GM19397 (cell line): ENCODE measurements around the gene NFIX.

Source experiments
- ATAC-seq: cut with Tn5 transposase; IDR thresholded peaks from one replicate; pipeline ENCODE4 v1.9.1; 2021; ENCODE audit warnings: mild to moderate bottlenecking, moderate library complexity; ENCODE audit not compliant: unreplicated experiment

The NFIX gene

DNA sequence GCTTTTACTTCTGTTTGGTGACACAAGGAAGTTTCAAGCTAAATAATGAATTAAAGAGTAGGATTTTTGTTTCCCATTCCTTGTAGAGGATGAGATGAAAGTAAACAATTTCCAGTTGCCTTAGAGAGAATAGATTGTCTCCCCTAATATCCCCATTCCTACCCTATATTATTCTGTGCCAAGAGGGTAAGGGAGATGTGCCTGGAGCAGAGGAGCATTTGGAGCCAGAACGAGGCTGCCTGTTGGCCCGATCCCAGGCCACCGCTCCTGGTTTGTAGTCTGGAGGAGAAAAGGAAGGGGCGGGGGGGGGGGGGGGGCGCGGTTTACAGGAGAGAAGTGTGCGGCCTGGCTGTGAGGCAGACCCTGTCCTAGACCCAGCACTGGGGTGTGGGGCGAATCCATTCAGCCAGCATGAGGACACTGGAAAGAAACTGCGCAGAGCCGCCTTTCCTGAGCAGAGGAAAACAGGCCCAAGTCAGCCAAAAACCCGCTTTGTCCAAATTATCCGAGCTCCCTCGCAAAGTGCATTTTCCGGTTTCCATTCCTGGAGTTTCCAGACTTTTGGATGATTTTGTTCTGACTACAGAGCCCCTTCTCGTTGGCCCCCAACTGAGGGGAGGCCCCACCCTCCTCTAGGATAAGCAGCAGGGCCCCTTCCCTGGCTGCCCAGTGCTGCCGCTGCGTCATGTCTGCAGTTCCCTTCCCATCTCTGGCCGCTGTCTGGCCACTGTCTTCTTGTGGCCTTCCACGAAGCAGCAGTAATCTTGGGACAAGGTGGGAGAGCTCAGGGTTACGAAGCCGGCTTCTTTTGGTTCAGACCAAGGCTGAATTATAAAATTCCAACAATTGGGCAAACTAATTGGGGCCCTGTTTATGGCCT lies 23.0 kb downstream of the NFIX start:
- no peak for ATAC-seq

DNA sequence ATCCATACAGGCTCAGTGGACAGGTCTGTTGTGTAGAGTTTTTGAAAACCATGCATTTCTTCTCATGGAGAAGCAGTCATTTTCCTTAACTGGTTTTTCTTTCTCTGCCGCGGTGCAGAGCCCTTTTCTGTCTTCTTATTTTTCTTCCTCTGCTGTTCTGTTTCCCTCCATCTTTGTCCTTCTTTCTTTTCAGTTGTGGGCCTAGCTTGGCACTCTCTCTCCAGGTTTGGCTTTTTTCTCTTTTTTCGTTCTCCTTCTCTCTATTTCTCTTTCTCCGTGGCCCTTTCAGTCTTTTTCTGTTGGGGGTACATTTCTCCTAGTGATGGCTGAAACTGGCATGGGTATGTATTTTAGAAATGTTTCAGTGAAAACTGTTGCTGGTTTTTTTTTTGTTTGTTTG lies 24.1 kb downstream of the NFIX start:
- no peak for ATAC-seq

DNA sequence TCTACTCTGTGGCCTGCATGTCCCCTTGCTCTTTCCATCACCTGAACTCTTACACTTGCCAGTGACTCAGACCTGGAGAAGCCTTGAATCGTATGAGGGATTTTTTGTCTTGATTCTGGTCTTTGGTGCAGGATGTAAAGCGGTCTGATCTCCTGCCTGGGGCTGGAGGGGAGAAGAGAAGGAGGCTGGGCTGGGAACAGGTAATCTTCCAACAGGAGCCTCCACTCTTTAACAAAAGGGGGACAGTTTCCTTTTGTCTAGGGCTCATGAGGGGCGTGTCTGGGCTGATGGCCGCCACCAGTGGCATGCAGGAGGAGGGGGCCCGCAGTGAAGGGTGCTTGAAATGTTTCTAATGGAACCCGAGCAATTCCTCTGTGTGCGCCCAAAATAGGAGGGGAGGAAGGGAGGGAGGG lies 24.7 kb downstream of the NFIX start:
- no peak for ATAC-seq

DNA sequence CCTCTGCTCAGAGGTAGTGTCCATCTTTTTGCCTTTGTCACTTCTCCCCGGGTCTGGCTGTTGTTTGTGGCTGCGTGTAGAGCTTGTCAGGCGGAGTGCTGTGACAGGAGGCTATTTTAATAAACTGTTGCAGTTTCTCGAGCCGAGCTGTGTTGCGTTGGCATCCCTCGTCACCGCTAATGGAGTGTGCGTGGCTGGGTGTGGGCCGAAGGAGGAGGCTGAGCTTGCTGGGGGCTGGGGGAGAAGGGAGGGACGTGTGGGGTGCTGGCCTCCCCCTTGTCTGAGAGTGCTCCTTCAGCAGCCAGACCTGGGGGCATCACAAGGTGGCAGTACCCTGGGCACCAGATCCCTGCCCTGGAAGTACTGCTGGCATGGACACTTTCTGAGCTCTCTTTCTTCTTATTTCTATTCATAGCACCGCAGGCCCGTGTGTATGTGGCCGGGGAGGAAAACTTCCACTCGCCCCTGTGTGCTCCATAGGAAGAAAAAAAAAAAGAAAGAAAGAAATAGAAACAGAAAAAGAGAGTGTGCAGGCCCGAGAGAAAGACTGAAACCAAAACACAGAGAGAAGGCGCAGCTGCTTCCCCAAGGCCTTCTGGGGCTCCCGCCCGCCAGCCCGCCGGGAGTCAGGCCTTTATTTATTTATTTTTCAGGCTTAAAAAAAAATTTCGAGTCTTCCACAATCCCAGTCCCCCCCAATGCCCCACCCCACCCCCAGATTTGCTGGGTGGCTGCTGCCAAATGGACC lies 27.0 kb downstream of the NFIX start:
- no peak for ATAC-seq

DNA sequence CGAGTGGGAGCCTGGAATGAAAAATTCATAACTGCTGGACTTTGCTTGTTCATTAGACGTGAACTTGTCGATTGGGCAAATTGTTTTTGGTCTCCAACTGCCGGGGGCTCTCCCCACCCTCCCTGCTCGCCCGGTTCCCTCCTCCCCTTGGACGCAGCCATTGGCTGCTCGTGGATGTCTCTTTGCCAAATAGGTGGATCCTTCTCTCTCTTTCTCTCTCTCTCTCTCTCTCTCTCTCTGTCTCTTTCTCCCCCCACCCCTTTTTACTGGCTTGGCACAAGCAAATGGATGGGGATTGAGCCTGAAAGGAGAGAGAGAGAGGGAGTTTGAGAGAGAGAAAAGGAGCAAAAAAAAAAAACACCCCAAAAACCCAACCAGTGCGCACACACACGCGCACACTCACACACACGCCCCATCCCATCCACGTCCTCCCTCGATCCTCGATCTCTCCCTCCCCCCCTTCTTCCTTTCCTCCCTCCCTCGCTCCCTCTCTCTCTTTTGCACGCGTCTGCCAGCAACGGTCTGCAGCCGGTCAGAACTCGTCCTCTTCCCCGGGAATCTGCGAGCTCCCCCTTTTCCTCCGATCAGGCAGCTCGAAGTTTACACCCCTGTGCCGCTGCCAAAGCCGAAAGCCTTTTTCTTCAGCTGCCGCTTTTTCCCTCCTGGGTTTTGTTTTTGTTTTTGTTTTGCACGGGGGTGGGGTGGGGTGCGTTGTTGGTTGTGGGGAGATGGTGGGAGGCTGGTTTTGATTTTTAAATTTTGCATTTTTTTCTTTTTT lies 27.8 kb downstream of the NFIX start:
- no peak for ATAC-seq

DNA sequence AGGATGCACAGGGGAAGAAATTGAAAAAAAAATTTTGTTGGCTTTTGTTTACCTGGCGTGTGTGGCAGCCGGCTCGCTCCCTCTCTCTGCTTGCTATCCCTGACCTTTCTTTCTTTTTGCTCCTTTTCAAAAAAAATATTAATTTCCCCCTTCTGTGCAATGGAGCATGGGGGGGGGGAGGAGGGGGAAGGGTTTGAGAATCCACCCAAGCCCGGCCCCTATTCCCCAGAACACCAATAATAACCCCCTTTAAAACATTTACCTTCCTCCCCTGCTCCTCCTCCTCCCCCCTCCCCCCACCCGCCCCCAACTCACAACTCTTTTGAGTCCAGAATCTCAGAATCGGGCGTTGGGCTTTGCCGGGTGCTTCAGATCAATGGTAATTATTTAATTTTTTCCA lies 28.4 kb downstream of the NFIX start:
- ATAC-seq: no peak

DNA sequence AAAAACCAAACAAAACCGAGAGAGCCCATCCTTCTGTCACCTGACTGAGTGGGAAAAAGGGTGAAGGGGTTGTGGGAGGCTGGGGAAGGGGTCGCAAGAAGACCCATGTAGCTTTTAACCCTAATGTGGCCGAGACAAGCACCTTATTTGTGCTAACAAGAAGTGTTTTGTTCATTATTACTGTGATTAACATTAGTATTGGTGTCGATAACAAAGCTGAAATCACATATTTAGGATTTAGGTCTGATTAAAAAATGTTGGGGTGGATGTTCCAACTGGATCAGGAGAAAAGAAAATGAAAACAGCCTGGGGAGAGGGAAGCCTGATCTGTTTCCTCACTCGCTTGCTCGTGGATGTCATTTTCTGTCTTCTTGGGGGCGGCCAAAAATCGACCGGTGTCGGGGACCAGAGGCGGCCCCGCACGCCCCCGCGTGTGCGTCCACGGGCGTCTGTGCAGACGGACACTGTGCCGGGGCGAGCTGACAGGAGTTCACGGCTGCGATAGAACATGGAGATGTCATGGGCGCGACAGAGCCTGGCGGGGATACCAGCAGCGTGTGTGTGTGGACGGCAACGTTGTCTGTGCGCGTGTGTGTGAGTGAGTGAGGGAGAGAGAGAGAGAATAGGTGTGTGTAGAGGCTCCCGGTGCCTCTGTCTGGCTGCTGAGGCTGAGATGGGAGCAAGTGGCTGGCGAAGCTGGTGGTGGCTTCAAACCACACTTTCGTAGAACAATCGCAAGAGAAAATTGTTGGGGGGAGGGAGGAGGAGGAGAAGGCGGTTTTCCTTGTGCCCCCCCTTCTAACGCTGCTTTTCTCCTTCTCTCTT lies 29.1 kb downstream of the NFIX start:
- no peak for ATAC-seq

DNA sequence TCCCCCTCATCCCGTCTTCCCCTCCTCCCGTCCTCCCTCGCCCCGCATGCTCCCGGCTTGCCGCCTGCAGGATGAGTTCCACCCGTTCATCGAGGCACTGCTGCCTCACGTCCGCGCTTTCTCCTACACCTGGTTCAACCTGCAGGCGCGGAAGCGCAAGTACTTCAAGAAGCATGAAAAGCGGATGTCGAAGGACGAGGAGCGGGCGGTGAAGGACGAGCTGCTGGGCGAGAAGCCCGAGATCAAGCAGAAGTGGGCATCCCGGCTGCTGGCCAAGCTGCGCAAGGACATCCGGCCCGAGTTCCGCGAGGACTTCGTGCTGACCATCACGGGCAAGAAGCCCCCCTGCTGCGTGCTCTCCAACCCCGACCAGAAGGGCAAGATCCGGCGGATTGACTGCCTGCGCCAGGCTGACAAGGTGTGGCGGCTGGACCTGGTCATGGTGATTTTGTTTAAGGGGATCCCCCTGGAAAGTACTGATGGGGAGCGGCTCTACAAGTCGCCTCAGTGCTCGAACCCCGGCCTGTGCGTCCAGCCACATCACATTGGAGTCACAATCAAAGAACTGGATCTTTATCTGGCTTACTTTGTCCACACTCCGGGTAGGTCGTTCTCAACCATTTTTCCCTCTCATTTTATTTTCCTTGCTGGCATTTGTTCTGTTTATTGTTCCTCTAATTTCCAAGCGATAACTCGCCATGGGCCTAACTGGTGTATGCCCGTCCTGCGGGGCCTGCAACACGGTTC lies 29.8 kb downstream of the NFIX start:
- no peak for ATAC-seq

DNA sequence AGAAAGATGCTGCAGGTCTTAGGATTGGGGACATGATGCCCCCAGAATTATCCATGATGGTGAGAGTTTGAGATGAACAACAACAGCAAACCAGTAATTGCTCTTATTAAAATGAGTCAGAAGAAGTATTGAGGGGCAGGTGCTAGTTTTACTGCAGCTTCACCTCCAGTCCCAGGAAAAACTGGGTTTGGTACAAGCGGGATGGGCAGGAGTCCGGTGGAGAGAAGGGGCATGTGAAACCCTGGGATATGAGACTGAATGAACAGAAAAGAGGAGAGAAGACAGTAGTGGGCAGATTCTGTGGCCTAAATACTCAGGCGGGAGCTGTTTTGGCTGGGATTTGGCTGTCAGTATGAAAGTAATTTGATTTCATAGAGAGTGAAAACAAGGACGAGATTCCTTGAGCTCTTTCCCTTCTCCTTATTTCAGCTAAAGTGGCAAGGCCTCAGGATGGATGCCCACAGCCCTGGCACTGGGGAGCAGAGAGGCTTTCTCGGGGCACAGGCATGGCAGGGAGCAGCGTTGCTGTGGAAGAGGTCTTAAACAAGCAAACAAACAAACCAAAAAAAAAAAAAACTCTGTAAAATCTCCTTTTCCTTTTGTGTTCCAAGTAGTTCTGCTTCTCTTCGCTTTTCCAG lies 30.7 kb downstream of the NFIX start:
- no peak for ATAC-seq

DNA sequence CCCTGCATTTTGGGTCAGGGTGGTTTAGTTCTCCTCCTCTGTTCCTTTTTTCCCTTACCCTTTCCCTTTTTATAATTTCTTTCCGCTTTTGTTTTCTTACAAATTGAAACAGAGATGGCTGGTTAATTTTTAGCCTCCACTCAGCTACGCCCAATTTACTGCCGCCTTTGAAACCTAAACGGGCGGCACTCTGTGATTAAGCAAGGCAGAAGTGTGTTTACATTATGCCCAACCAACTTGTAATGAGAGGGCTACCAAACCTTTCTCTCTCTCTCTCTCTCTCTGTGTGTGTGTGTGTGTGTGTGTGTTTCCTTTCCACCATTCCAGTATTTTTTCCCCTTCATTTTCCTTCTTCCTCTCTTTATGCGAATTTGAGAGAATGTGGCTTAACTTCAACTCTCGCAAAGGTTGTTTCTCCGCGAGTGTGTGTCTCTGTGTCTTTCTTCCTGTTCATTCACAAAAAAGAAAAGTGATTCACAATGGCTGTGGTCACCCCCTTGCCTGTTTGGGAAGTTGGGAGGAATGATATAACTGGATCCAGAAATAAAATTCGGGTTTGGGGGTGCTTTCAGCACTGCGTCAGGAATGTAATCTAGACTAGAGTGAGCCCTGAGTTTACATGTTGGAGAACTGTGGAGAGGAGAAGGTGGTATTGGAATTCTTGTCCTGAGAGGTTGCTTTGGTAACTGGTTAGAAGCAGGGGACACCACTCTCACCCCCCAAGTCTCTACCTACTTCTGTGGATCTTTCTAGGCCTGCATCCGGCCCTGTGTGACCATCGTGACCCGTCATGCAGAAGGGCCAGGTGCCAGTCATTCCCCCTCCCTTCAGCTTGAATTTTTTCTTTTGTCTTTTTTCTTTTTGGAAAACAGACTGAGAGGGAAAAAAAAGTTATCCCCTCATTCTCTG lies 31.4 kb downstream of the NFIX start:
- ATAC-seq: no peak

DNA sequence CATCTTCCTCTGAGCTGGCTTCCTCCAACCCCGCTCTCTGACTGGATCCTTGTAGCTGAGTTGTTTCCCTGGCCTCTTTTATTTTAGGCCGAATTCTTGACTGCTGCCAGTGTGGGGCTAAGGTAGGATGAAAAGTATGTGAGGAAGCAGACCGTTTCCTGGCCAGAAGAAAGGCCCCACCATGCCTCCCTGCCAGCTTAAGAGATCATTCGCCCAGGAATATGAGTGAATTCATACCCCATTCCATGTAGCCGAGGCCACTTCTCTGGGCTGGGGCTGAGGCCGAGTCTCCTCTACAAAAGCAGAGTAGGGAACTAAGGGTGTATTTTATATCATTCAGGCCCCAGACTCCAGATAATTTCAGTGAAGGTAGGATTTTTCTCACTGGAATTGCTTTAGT lies 32.3 kb downstream of the NFIX start:
- no peak for ATAC-seq

DNA sequence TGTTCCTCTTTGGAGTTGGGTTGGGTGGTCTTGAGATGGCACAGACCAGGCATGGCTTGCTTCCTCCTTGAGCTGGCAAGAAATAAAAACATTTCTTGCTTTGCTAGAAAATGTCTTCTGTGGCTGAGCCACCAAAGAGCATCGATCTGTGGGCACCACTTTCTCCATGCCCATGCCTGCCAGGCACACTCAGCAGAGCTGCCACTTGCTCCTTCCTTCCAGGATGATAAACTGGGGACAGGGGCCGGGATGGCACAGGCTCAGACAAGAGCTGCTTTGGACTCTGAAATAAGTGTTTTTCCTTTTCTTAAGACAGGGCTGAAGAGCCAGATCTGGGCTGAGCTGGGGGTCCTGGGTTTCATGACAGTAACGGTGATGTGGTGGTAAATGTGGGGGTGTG lies 32.8 kb downstream of the NFIX start:
- no peak for ATAC-seq

DNA sequence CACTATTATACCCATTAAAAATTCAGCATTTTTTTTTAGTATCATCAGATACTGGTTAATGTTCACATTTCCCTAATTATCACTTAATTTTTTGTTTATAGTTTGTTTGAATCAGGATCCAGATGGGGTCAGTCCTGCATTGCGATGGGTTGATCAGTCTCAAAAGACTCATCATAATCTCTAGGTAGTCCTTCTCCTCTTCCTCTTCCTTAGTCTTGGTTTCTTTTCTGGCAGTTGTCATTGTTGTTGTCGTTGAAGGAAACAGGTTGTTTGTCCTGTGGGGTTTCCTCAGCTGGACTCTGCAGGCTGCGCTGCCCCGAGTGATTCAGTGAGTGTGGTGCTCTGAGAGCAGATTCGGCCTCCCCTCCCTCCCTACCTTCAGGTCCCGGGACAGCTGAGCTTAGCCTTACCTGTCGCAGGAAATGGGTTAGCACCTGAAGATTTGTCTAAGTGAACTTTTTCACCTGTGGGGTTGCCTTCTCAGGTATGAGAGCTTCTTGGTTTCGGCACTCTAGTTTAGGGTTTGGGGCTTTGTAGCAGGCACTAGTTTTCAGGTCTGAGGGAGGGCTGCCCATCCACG lies 34.1 kb downstream of the NFIX start:
- no peak for ATAC-seq

DNA sequence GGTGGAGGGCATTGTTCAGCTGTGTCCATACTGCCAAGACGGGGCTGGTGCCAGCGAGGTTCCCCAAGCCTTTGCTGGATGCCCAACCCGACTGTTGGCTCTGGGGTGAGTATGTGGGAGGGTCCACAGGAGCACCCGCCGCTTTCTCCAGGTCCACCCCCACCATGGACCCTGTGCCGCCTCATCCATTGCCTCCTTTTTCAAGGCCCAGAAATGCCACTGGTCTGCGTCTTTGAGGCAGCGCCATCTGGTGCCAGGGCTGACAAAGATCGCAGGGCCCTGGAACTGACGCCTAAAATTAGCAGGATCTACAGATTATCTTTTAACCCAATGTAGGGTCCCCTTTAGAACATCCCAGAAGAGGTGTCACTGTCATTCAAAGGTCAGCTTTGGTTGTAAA lies 34.6 kb downstream of the NFIX start:
- no peak for ATAC-seq

DNA sequence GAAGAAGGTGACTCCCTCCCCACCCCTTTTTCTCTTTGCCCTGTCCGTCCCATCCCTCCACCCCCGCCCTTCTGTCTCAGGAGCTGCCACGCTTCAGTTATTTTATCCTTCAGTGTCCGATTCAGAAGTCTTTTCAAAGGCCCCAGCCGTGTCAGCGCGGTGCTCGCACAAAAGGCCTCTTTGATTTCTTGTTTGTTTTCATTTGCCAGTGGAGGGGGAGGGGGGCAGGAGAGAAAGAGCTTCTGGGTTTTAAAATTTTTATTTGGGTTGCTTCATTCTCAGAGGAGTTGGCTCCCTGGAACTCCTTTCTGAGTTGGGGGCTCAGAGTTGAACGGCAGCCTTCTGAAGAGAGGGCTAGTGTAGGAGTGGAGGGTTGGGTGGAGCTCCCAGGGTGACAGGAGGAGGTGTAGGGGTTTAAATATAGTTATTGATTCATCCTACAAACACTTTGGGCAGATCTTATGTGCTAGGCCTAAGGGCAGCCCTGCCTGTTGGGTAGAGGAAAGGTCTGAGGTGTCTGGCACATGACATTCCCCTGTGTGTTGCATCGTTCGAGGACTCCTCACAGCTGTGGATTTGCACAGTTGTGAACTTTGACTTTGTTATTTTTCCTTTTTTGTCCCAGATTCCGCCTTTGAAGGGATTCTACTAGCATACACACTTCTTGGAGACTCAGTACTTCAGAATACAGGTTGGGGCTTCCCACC lies 36.8 kb downstream of the NFIX start:
- no peak for ATAC-seq

DNA sequence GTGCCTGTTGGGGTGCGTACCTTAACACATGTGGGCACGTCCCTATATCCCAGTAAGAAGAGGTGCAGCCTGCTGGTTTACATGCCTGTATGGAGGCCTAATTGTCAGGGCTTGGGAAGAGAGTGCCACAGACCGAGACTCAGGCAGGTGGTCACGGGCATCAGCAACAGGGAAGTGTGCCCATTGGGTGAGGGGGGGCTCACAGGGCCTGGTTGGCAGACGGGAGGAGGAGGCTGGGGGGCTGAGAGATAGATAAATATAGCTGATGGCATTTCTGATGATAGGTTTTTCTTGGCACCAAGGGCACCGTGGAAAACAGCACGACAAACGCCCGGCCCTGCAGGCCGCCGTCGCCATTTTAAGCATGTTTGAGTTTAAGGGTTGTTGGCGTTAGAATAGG lies 37.6 kb downstream of the NFIX start:
- ATAC-seq: no peak

DNA sequence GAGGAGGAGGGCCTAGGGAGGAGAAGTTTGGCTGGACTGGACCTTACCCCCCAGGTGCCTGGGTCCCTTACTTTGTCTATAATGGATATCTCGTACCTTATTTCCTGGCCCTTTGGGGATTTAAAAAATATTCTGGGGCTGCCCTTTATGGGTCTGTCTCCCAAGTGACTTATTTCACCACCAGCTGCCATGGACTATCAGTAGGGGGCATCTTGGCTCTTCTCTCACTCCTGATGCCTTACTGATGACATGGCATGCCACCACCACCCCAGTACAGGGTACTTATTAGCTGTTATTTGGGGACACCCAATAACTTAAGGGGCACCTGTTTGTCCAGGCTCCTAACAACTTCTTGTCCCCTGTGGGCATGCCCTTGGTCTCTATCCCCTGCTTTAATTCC lies 38.0 kb downstream of the NFIX start:
- ATAC-seq: no peak
